ENCODE measurements around the gene BHMT. TPM values are rescaled to one million over a fixed set of nuclear protein-coding genes. Genes with fewer than 3 reads are reported as not detected.

The BHMT gene
- total and polyA plus RNA-seq, 2 experiments from 2014 or later = 10.2 to 22.1 TPM

DNA sequence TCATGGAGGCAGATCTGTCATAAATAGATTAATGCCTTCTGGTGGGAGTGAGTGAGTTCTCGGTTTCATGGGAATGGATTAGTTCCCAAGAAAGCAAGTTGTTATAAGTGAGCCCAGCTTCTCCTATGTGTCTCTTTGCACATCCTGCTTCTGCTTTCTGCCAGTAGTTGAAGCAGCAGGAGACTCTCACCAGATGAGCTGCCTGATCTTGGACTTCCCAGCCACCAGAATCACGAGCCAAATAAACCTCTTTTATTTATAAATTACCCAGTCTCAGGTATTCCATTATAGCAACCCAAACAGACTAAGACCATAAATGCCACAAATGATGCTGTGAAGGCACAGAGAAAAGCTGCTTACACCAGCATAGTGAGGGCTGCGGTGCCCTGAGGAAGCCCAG is 28.9 kb downstream of the BHMT start:
- 92% methylated on average over 3 of the region's 3 CpGs for WGBS (ENCODE audit: low lambda C conversion rate, missing lambda C conversion rate)
- no peak overlapping the region for H3K4me2 ChIP-seq
- no peaks in the 10 kb centered on the region for H4K20me1 ChIP-seq (ENCODE audit: insufficient read depth, poor library complexity, severe bottlenecking)
- no peaks in the 10 kb centered on the region for H3K79me2 ChIP-seq
- no peak for DNase-seq (ENCODE audit: low spot score)
- no peaks in the 10 kb centered on the region for H3K9me2 ChIP-seq (replicated peaks; ENCODE audit: insufficient read depth)
- no peak overlapping the region for H3K27ac ChIP-seq
- TF ChIP-seq, protein P1, sequence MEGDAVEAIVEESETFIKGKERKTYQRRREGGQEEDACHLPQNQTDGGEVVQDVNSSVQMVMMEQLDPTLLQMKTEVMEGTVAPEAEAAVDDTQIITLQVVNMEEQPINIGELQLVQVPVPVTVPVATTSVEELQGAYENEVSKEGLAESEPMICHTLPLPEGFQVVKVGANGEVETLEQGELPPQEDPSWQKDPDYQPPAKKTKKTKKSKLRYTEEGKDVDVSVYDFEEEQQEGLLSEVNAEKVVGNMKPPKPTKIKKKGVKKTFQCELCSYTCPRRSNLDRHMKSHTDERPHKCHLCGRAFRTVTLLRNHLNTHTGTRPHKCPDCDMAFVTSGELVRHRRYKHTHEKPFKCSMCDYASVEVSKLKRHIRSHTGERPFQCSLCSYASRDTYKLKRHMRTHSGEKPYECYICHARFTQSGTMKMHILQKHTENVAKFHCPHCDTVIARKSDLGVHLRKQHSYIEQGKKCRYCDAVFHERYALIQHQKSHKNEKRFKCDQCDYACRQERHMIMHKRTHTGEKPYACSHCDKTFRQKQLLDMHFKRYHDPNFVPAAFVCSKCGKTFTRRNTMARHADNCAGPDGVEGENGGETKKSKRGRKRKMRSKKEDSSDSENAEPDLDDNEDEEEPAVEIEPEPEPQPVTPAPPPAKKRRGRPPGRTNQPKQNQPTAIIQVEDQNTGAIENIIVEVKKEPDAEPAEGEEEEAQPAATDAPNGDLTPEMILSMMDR (IDR thresholded peaks at IDR 0.05; ENCODE audit: poor library complexity) = no peak
- TF ChIP-seq EZH2 (IDR thresholded peaks at IDR 0.05; ENCODE audit: borderline replicate concordance) (no peak), EZH2phosphoT487 (IDR thresholded peaks at IDR 0.05; ENCODE audit: low read depth, severe bottlenecking, unreplicated experiment) (no peak)
- H3K4me3 ChIP-seq = no peak overlapping the region
- no peaks in the 10 kb centered on the region for H3K4me1 ChIP-seq (ENCODE audit: insufficient read depth)
- H3K27me3 ChIP-seq = no peaks in the 10 kb centered on the region
- no peak overlapping the region for H2AFZ ChIP-seq
- H3K36me3 ChIP-seq (replicated peaks; ENCODE audit: insufficient read depth, low read depth) = no peaks in the 10 kb centered on the region
- H3K9me3 ChIP-seq (ENCODE audit: low read depth) = no peaks in the 10 kb centered on the region

DNA sequence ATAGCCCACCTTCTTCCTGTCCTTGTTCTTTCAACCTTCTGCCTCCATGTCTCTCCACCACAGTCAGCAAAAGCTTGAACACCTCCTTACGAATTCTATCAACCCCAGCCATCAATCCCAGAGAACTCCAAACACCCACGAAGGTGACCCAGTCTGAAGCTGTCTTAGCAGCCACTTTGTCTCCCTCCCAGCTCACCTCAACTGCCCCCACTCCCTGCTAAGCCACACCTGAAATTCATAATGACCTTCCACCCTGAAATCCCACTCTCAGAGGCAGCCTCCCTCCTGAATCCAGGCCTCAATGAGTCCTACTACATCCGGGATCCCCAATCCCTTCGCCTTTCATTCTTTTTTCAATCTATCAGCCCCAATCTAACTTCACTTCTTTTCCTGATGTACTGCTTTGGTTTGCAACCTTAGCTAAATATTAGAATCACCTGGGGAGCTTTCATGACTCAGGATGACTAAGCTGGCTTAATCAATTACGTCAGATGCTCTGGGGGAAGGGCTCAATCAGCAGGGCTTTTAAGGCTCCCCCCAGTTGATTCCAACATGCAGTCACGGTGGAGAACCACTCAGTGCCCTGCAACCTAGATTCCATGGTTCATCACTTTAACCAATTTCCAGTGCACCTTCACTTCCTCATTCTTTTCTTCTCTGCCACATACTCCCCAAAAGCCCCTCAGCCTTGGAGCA is 32.2 kb downstream of the BHMT start:
- peak; percentile 33 for DNase-seq (ENCODE audit: low spot score)
- Histone ChIP-seq H3K27ac (no peak overlapping the region), H3K36me3 (replicated peaks; ENCODE audit: insufficient read depth, low read depth) (no peaks in the 10 kb centered on the region), H2AFZ (no peak overlapping the region), H4K20me1 (ENCODE audit: insufficient read depth, poor library complexity, severe bottlenecking) (no peaks in the 10 kb centered on the region), H3K4me3 (no peak overlapping the region), H3K4me2 (no peak overlapping the region), H3K9me2 (replicated peaks; ENCODE audit: insufficient read depth) (no peaks in the 10 kb centered on the region), H3K79me2 (no peaks in the 10 kb centered on the region), H3K27me3 (no peaks in the 10 kb centered on the region), H3K9me3 (ENCODE audit: low read depth) (no peaks in the 10 kb centered on the region), H3K4me1 (ENCODE audit: insufficient read depth) (no peaks in the 10 kb centered on the region)
- no peak for TF ChIP-seq EZH2 (IDR thresholded peaks at IDR 0.05; ENCODE audit: borderline replicate concordance)
- TF ChIP-seq, protein P1 (IDR thresholded peaks at IDR 0.05; ENCODE audit: poor library complexity) = no peak
- TF ChIP-seq EZH2phosphoT487 (IDR thresholded peaks at IDR 0.05; ENCODE audit: low read depth, severe bottlenecking, unreplicated experiment) = no peak
- 81% methylated on average over 6 of the region's 6 CpGs for WGBS (ENCODE audit: low lambda C conversion rate, missing lambda C conversion rate)

DNA sequence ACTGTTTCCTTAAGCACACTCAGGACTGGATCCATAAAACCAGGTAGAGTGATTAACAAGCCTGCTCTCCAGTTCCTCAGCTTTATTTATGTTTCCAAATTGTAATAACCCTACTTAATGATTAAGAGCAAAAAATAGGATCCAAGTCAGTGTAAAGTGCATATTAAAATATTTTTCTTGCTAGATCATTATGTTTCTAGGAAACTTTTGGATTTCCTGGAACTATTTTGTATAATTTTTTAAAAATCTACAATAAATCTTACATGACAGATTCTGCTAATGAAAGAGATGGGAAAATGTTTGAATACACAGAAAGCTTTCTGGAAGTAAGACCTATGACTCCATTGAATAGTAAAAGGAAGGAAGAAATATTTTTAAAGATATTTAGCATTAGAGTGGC is 35.5 kb downstream of the BHMT start:
- Histone ChIP-seq H3K36me3 (replicated peaks; ENCODE audit: insufficient read depth, low read depth) (no peaks in the 10 kb centered on the region), H3K27ac (no peak overlapping the region)

More for the DNA sequence above, 35.5 kb downstream of the BHMT start:
- TF ChIP-seq EZH2phosphoT487 (IDR thresholded peaks at IDR 0.05; ENCODE audit: low read depth, severe bottlenecking, unreplicated experiment) (no peak), EZH2 (IDR thresholded peaks at IDR 0.05; ENCODE audit: borderline replicate concordance) (no peak)
- TF ChIP-seq, protein P1 (IDR thresholded peaks at IDR 0.05; ENCODE audit: poor library complexity) = no peak
- Histone ChIP-seq H4K20me1 (ENCODE audit: insufficient read depth, poor library complexity, severe bottlenecking) (no peaks in the 10 kb centered on the region), H3K79me2 (no peaks in the 10 kb centered on the region), H3K9me3 (ENCODE audit: low read depth) (no peaks in the 10 kb centered on the region), H3K4me2 (no peak overlapping the region), H3K27me3 (no peaks in the 10 kb centered on the region), H3K9me2 (replicated peaks; ENCODE audit: insufficient read depth) (no peaks in the 10 kb centered on the region), H3K4me3 (no peak overlapping the region), H2AFZ (no peak overlapping the region), H3K4me1 (ENCODE audit: insufficient read depth) (no peaks in the 10 kb centered on the region)
- no peak for DNase-seq (ENCODE audit: low spot score)

Measured in hepatocyte (in vitro differentiated cells).